Activated naive CD8-positive, alpha-beta T cell (primary cell): ENCODE results near the gene C21orf91.

Experiments used
- H3K27ac Mint-ChIP-seq: one replicate; pipeline ENCODE4 v1.8.0; 2021; ENCODE audit warnings: mixed read lengths
- H3K27me3 Mint-ChIP-seq: one replicate; pipeline ENCODE4 v1.8.0; 2021; ENCODE audit warnings: mixed read lengths
- H3K36me3 Mint-ChIP-seq: one replicate; pipeline ENCODE4 v1.8.0; 2021; ENCODE audit warnings: mixed read lengths
- H3K4me1 Mint-ChIP-seq: one replicate; pipeline ENCODE4 v1.8.0; 2021; ENCODE audit warnings: low read depth, mixed read lengths
- H3K4me3 Mint-ChIP-seq: one replicate; pipeline ENCODE4 v1.8.0; 2021; ENCODE audit warnings: mild to moderate bottlenecking, mixed read lengths
- H3K9me3 Mint-ChIP-seq: one replicate; pipeline ENCODE4 v1.8.0; 2021; ENCODE audit warnings: low read depth, mixed read lengths

The C21orf91 gene

DNA sequence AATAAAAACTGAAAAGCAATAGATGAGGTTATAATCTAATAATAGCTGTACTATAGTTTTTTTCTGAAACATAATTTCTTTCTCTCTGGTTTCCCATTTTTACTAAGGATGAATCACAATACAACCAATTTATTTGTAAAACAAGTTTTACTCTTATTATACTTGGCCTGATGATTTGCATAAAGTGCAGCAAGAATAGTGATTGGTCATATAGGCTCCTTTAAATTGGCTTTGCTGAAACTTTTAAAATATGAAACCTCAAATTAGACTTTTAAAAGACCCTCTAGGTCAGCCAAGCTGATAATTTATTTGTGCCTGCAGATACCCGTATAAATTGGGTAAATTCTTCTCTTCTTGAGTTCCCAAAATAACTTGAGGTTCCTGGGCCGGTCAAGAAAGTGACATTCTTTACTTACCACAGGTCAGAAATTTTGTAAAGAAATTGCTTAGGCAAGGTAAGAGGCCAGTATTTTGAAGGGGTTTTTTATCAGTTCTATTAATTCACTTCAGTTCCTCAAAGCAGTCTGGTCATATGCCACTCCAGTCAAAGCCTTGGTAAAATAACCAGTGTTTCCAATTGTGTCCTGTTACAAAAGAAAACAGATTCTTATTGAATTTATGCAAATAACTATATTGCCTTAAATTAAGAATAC, 76.1 kb downstream of the C21orf91 start:
- H3K9me3 Mint-ChIP-seq = peaks cover 7% of the 10 kb centered on the region
- no peak overlapping the region for H3K4me3 Mint-ChIP-seq
- H3K27ac Mint-ChIP-seq = no peak overlapping the region
- H3K4me1 Mint-ChIP-seq = peaks cover 18% of the 10 kb centered on the region
- H3K36me3 Mint-ChIP-seq = peaks cover 2% of the 10 kb centered on the region
- H3K27me3 Mint-ChIP-seq = no peaks in the 10 kb centered on the region

DNA sequence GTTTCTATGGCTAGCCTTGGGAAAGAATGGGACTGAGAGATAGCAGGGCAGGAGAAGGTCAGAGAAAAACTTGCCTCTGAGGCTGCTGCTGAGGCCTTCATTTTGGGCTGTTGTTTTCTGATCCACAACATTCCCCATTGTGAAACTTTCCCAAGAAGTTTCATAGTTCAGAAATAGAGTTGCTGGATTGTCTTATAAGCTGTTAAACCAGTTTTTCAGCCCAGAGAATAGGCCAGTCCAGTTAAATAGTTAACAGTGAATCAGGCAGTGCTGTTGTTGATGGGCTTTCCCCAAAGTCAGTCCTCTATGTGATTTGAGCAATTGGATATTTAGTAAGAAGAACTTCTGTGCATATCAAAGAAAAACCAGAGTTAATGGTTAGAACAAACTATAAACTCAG, 77.0 kb downstream of the C21orf91 start:
- Mint-ChIP-seq H3K27me3 (no peaks in the 10 kb centered on the region), H3K4me3 (no peak overlapping the region)

More for the DNA sequence above, 77.0 kb downstream of the C21orf91 start:
- Mint-ChIP-seq H3K27ac (no peak overlapping the region), H3K9me3 (peaks cover 7% of the 10 kb centered on the region), H3K36me3 (peaks cover 2% of the 10 kb centered on the region), H3K4me1 (peaks cover 18% of the 10 kb centered on the region)
